ENCODE measurements around the gene HMX1.

GRCh38 chr4:8904041-8904501, 32.4 kb upstream of the HMX1 start:
- TF ChIP-seq POLR2A (IDR thresholded peaks at IDR 0.05; ENCODE audit: extremely low read depth, insufficient read length): no peak
- no peak for TF ChIP-seq CTCF (IDR thresholded peaks at IDR 0.05; ENCODE audit: low read depth, low read length)
- no peak for TF ChIP-seq MYC (IDR thresholded peaks at IDR 0.05; ENCODE audit: low read depth, low read length)

All from NB4 (cell line).